HEK293 (cell line): Measurements from ENCODE around the gene GNAT1.

Experiments
- CTCF ChIA-PET: fragments of 350-600 bp; formaldehyde crosslinking; extraction: SDS; loops from one replicate; lab custom pipeline; 2021; ENCODE audit warnings: antibody characterized with exemption; lab: Yijun Ruan, JAX
- POLR2A ChIA-PET: fragments of 300-600 bp; formaldehyde crosslinking; extraction: SDS; loops from one replicate; lab custom pipeline; 2020; ENCODE audit warnings: antibody characterized with exemption, inconsistent platforms; lab: Yijun Ruan, JAX
- H3K27ac ChIP-seq: fragments of 200-500 bp; sonication (Bioruptor generic); 2 replicates; pipeline ENCODE4 v1.5.1; 2014; ENCODE audit warnings: low read depth, low read length, control low read depth, inconsistent platforms; ENCODE audit errors: extremely low read depth
- H3K36me3 ChIP-seq, 2 experiments: fragments of 200-500 bp in 1 of 2; sonication (Bioruptor generic) in 1 of 2; 1 replicate in 1 of 2; 2 replicates in 1 of 2; pipeline ENCODE4 v1.5.1; 2014 to 2017; ENCODE audit warnings: inconsistent platforms in 2 of 2, low read length in 2 of 2; ENCODE audit not compliant: control insufficient read depth in 2 of 2, insufficient read depth in 1 of 2
- H3K4me1 ChIP-seq: fragments of 200-500 bp; sonication (Bioruptor generic); 2 replicates; pipeline ENCODE4 v1.5.1; 2014; ENCODE audit warnings: mild to moderate bottlenecking, low read length, inconsistent platforms; ENCODE audit not compliant: control insufficient read depth, insufficient read depth
- H3K4me3 ChIP-seq: 2 replicates; pipeline ENCODE4 v1.5.1; 2011; ENCODE audit warnings: low read depth, mild to moderate bottlenecking, control low read depth, low read length, moderate library complexity
- H3K9me3 ChIP-seq: fragments of 200-500 bp; sonication (Bioruptor generic); 2 replicates; pipeline ENCODE4 v1.5.1; 2014; ENCODE audit warnings: low read depth, low read length, inconsistent platforms; ENCODE audit not compliant: control insufficient read depth, insufficient read depth
- GLI4 ChIP-seq: fragments of 450-650 bp; formaldehyde crosslinking; IDR thresholded peaks from 2 replicates; pipeline ENCODE4 v1.5.1; 2016; ENCODE audit warnings: missing biosample characterization, missing genetic modification characterization
- KLF1 ChIP-seq: fragments of 450-650 bp; formaldehyde crosslinking; IDR thresholded peaks from 2 replicates; pipeline ENCODE4 v1.5.1; 2016; ENCODE audit warnings: missing biosample characterization, missing genetic modification characterization
- KLF16 ChIP-seq: fragments of 450-650 bp; formaldehyde crosslinking; IDR thresholded peaks from 2 replicates; pipeline ENCODE4 v1.5.1; 2017; ENCODE audit warnings: missing biosample characterization, missing genetic modification characterization
- MEIS1 ChIP-seq: sonication (generic); formaldehyde crosslinking; IDR thresholded peaks from 2 replicates; pipeline ENCODE4 v1.8.1; 2022; ENCODE audit warnings: missing genetic modification reagents, mild to moderate bottlenecking, borderline replicate concordance
- SP2 ChIP-seq: fragments of 450-650 bp; formaldehyde crosslinking; IDR thresholded peaks from 2 replicates; pipeline ENCODE4 v1.5.1; 2016; ENCODE audit warnings: missing biosample characterization, missing genetic modification characterization
- ZBTB20 ChIP-seq: fragments of 450-650 bp; formaldehyde crosslinking; IDR thresholded peaks from 2 replicates; pipeline ENCODE4 v1.5.1; 2016; ENCODE audit warnings: missing biosample characterization, missing genetic modification characterization
- ZEB2 ChIP-seq: fragments of 450-650 bp; formaldehyde crosslinking; IDR thresholded peaks from 2 replicates; pipeline ENCODE4 v1.5.1; 2016; ENCODE audit warnings: missing biosample characterization, missing genetic modification characterization
- ZIC2 ChIP-seq: fragments of 450-650 bp; formaldehyde crosslinking; IDR thresholded peaks from 2 replicates; pipeline ENCODE4 v1.5.1; 2016; ENCODE audit warnings: missing biosample characterization, missing genetic modification characterization
- ZNF184 ChIP-seq: fragments of 450-650 bp; IDR thresholded peaks from 2 replicates; pipeline ENCODE4 v1.5.1; 2018; ENCODE audit warnings: missing biosample characterization, mild to moderate bottlenecking, missing genetic modification characterization
- ZNF2 ChIP-seq: fragments of 450-650 bp; formaldehyde crosslinking; IDR thresholded peaks from 2 replicates; pipeline ENCODE4 v1.5.1; 2016; ENCODE audit warnings: missing biosample characterization, missing genetic modification characterization
- ZNF335 ChIP-seq: fragments of 450-650 bp; formaldehyde crosslinking; conservative IDR thresholded peaks from 2 replicates; pipeline ENCODE4 v1.5.1; 2016; ENCODE audit warnings: missing biosample characterization, missing genetic modification characterization
- ZNF629 ChIP-seq: fragments of 450-650 bp; formaldehyde crosslinking; IDR thresholded peaks from 2 replicates; pipeline ENCODE4 v1.5.1; 2017; ENCODE audit warnings: missing biosample characterization, missing genetic modification characterization
- TF ChIP-seq, protein P1 (sequence below): fragments of 450-650 bp; formaldehyde crosslinking; IDR thresholded peaks from 2 replicates; pipeline ENCODE4 v1.5.1; 2017; ENCODE audit warnings: missing biosample characterization, missing genetic modification characterization
- TF ChIP-seq, protein P2 (sequence below): fragments of 450-650 bp; formaldehyde crosslinking; IDR thresholded peaks from 2 replicates; pipeline ENCODE4 v1.5.1; 2016; ENCODE audit warnings: missing biosample characterization, missing genetic modification characterization

Gene GNAT1

DNA sequence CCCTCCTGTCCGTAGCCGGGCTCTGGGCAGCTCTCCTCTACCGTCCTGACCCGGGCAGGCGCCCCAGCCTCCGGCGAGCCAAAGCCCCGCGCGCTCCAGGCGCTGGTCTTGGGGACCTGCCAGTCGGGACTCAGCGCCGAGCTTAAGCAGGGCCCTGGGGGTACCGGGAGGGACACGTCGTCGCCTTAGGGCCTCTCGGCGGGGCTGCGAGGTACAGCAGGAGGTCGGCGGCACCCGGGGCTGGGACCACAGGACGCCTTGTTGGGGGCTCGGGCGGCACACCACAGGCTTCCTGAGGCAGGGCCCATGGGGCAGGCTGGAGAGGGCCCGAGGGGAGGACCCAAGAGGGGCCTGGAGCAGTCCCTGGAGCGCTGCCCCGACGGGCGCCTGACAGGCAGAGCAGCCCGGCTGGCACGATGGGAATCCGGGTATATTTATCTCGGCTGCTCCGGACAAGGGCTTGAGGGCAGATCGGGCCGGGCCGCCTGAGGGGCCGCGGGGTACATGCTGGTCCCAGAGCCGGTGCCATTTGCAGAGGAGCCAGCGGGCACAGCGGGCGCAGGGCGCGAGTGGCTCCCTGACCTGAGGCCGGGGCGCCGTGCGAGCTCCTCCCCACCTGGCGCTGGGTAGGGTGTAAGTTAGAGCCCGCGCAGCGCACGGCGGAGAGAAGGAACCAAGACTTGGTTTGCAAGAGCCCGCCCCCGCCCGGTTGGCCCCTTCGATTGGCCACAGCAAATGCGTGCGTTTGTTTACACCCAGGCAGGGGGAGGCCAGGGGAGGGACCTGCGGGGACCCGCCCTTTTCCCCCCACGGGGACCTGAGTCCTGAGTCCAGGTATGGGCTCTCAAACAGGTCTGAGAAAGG lies 14.2 kb downstream of the GNAT1 start:
- H3K9me3 ChIP-seq, result no peaks in the 10 kb centered on the region
- no peak overlapping the region for H3K27ac ChIP-seq
- no peaks in the 10 kb centered on the region for H3K36me3 ChIP-seq
- peak overlapping the region; percentile 44 for H3K4me3 ChIP-seq
- H3K4me1 ChIP-seq, result no peaks in the 10 kb centered on the region
- ChIA-PET CTCF (interaction anchor here (0.8 to 4.4 kb wide), 4 partner anchors 11 to 85 kb away, joined by 3 to 39 read pairs (median 5); no protein-coding TSS in a partner anchor), POLR2A (interaction anchor here (0.6 kb wide), 1 partner anchor 11 kb away, joined by 3 read pairs; no protein-coding TSS in a partner anchor)
- TF ChIP-seq SP2, result peak; percentile 42
- TF ChIP-seq ZBTB20 (tag by site-specific recombination), result 0 out of 2 replicates have a peak, but pooled peaks have one; percentile 23
- no peak for TF ChIP-seq MEIS1 (CRISPR knock-in tag)
- peak; percentile 86 for TF ChIP-seq ZNF335 (tag by site-specific recombination)
- peak; percentile 68 for TF ChIP-seq ZIC2 (tag by site-specific recombination)

DNA sequence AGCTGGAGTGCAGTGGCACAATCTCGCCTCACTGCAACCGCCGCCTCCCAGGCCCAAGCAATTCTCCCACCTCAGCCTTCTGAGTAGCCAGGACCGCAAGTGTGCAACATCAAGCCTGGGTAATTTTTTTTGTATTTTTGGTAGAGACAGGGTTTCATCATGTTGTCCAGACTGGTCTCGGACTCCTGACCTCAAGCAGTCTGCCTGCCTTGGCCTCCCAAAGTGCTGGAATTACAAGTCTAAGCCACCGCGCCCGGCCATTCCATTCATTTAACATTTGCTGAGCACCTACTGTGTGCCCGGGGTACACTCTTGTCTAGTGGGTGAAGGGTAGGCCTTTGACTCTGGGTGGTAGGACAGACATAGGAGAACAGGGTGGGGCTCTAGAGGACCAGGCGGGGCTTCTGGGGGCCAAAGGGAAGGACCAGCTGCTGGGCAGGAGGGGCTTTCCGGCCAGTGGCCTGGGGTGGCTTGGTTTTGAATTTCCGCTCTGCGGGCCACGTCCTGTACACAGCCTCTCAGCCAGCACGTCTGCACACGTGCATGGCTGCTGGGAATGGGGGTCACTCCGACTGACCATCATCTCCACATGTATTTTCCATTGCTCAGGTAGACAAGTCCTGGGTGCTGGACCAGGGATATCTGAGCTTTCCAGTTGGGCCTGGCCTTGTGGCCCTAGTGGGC lies 16.1 kb downstream of the GNAT1 start:
- no peaks in the 10 kb centered on the region for H3K36me3 ChIP-seq
- no peak for TF ChIP-seq ZEB2 (tag by site-specific recombination)
- TF ChIP-seq, protein P1, sequence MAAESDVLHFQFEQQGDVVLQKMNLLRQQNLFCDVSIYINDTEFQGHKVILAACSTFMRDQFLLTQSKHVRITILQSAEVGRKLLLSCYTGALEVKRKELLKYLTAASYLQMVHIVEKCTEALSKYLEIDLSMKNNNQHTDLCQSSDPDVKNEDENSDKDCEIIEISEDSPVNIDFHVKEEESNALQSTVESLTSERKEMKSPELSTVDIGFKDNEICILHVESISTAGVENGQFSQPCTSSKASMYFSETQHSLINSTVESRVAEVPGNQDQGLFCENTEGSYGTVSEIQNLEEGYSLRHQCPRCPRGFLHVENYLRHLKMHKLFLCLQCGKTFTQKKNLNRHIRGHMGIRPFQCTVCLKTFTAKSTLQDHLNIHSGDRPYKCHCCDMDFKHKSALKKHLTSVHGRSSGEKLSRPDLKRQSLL (tag by site-specific recombination), result no peak
- TF ChIP-seq ZNF184, result no peak
- no peaks in the 10 kb centered on the region for H3K9me3 ChIP-seq
- no peak overlapping the region for H3K27ac ChIP-seq
- CTCF ChIA-PET, result interaction anchor here (0.9 to 4.0 kb wide), 2 partner anchors 13 to 18 kb away, joined by 6 to 15 read pairs; no protein-coding TSS in a partner anchor
- H3K4me1 ChIP-seq, result no peaks in the 10 kb centered on the region
- POLR2A ChIA-PET, result interaction anchor here (0.6 kb wide), 1 partner anchor 380 kb away, joined by 3 read pairs; no protein-coding TSS in a partner anchor
- H3K4me3 ChIP-seq, result no peak overlapping the region

DNA sequence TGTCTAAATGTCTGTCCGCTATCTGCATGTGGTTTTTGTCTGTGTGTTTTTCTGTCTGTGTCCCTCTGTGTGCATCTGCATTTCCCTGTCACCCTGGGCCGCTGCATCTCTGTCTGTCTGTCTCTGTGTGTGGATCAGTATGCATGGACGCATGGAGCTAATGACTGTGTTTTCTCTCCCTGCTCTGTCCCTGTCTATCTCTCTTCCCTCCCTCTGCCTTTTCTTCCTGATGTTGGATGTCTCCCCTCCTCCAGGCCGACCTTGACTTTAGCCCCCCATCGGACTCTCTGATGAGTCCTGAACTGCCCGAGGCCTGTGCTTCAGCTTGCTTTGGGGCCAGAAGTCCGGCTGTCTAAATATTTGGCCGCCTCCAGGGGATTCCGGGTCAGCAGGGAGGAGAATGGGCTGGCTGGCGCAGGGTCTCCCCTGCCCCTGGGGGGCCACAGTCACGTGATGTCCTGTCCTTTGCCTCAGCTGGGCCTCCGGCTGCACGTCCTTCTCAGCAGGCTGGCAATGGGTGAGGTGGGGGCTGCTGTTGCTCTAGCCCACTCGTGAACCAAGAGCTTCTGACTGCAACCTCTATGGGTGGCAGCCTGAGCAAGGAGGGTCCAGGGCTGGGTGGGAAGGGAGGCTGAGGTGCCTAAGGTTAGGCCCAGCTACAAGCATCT lies 17.4 kb downstream of the GNAT1 start:
- Histone ChIP-seq H3K27ac (no peak overlapping the region), H3K4me1 (no peaks in the 10 kb centered on the region), H3K36me3 (no peaks in the 10 kb centered on the region), H3K9me3 (no peaks in the 10 kb centered on the region), H3K4me3 (no peak overlapping the region)
- ChIA-PET POLR2A (no interaction called here), CTCF (interaction anchor here (0.6 to 4.0 kb wide), 5 partner anchors 14 to 82 kb away, joined by 3 to 15 read pairs (median 3); no protein-coding TSS in a partner anchor)
- TF ChIP-seq ZNF2 (tag by site-specific recombination), result no peak
- TF ChIP-seq GLI4 (tag by site-specific recombination), result no peak
- TF ChIP-seq, protein P2, sequence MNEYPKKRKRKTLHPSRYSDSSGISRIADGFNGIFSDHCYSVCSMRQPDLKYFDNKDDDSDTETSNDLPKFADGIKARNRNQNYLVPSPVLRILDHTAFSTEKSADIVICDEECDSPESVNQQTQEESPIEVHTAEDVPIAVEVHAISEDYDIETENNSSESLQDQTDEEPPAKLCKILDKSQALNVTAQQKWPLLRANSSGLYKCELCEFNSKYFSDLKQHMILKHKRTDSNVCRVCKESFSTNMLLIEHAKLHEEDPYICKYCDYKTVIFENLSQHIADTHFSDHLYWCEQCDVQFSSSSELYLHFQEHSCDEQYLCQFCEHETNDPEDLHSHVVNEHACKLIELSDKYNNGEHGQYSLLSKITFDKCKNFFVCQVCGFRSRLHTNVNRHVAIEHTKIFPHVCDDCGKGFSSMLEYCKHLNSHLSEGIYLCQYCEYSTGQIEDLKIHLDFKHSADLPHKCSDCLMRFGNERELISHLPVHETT, result no peak
- 0 out of 2 replicates have a peak, but pooled peaks have one; percentile 19 for TF ChIP-seq ZIC2 (tag by site-specific recombination)
- TF ChIP-seq ZNF629 (tag by site-specific recombination), result no peak
- TF ChIP-seq KLF1 (tag by site-specific recombination), result no peak
- no peak for TF ChIP-seq KLF16 (tag by site-specific recombination)
